Measurements from ENCODE around the gene DENND2D. TPM values are rescaled to one million over a fixed set of nuclear protein-coding genes. Genes with fewer than 3 reads are reported as not detected.

DENND2D gene
- total and polyA plus RNA-seq, 2 donors from 2014 or later, result 45.3 to 81.0 TPM

DNA sequence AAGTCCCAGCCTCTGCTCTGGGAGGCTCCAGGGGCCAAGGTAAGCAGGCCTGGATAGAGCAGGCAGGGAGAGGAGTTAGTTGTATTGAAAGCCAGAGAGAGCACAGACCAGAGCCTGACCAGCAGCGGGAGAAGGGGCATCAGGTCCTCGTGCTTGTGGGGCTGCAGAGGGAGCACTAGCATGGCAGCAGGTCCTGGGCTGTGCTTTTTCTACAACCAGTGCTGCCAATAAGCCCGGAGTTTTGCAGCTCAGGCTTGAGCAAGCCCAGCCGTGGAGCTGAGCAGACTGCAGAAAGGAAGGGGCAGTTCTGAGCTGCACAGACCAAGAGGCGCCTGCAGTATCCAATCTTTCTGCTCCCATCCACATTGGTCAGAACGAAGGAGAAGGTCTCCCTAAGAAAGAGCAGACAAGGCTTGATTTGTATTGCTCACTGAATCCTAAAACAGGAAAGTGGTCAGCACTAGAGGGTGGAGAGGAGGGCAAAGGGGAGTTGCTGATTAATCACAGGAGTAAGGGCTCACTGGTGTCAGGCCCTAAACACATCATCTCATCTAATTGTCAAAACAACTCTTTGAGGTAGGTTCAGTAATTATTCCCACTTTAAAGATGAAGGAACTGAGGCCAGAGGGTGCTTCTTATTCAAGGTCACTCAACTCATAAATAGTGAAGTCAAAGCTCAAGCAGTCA is 2.7 kb downstream of the DENND2D start:
- no peak overlapping the region for H3K27ac ChIP-seq (ENCODE audit: low read depth in 2 of 2, low read length in 2 of 2)
- H3K36me3 ChIP-seq (ENCODE audit: control insufficient read depth in 2 of 3, insufficient read depth in 3 of 3, low read length in 3 of 3), result peaks cover 0 to 9% (median 6%) of the 10 kb centered on the region in 3 donors
- no peaks in the 10 kb centered on the region for H3K9me3 ChIP-seq (ENCODE audit: control insufficient read depth in 2 of 3, insufficient read depth in 1 of 3, low read length in 3 of 3)
- TF ChIP-seq CTCF (IDR thresholded peaks at IDR 0.05; ENCODE audit: borderline replicate concordance, extremely low read depth, insufficient read depth), result peak; percentile 4
- intact Hi-C loops (cut with DNase I), result no loop called here
- H3K4me1 ChIP-seq (ENCODE audit: control insufficient read depth in 2 of 3, insufficient read depth in 2 of 3, low read depth in 1 of 3, low read length in 3 of 3), result peaks cover 0 to 44% (median 32%) of the 10 kb centered on the region in 3 donors
- no peaks in the 10 kb centered on the region for H3K27me3 ChIP-seq (ENCODE audit: control insufficient read depth, insufficient read depth, low read length)
- no peak overlapping the region for H3K4me3 ChIP-seq (ENCODE audit: low read length in 3 of 3)
- DNase-seq, result peak in 1 of 5 donors; percentile 77
- no peak overlapping the region for H3K9ac ChIP-seq (ENCODE audit: low read length in 3 of 3)
- FAIRE-seq, result no peak

- H3K4me1 ChIP-seq (ENCODE audit: control insufficient read depth in 2 of 3, insufficient read depth in 2 of 3, low read depth in 1 of 3, low read length in 3 of 3), result peaks cover 0 to 39% (median 33%) of the 10 kb centered on the region in 3 donors
- no peaks in the 10 kb centered on the region for H3K27me3 ChIP-seq (ENCODE audit: control insufficient read depth, insufficient read depth, low read length)
- H3K36me3 ChIP-seq (ENCODE audit: control insufficient read depth in 2 of 3, insufficient read depth in 3 of 3, low read length in 3 of 3), result peaks cover 0 to 11% (median 9%) of the 10 kb centered on the region in 3 donors
- H3K4me3 ChIP-seq (ENCODE audit: low read length in 3 of 3), result no peak overlapping the region
- intact Hi-C loops (cut with DNase I), result no loop called here
- H3K9ac ChIP-seq (ENCODE audit: low read length in 3 of 3), result no peak overlapping the region
- DNase-seq (no peak), FAIRE-seq (no peak)
- no peak overlapping the region for H3K27ac ChIP-seq (ENCODE audit: low read depth in 2 of 2, low read length in 2 of 2)
- H3K9me3 ChIP-seq (ENCODE audit: control insufficient read depth in 2 of 3, insufficient read depth in 1 of 3, low read length in 3 of 3), result no peaks in the 10 kb centered on the region
- TF ChIP-seq CTCF (IDR thresholded peaks at IDR 0.05; ENCODE audit: borderline replicate concordance, extremely low read depth, insufficient read depth), result no peak
These were observed 4.2 kb downstream of the DENND2D start for GRCh38 chr1:111196213-111196612.

- FAIRE-seq (no peak), DNase-seq (no peak)
- intact Hi-C loops (cut with DNase I), result no loop called here
- H3K27ac ChIP-seq (ENCODE audit: low read depth in 2 of 2, low read length in 2 of 2), result peak overlapping the region in 1 of 2 donors; percentile 62
- H3K4me1 ChIP-seq (ENCODE audit: control insufficient read depth in 2 of 3, insufficient read depth in 2 of 3, low read depth in 1 of 3, low read length in 3 of 3), result peaks cover 0 to 33% (median 29%) of the 10 kb centered on the region in 3 donors
- H3K9me3 ChIP-seq (ENCODE audit: control insufficient read depth in 2 of 3, insufficient read depth in 1 of 3, low read length in 3 of 3), result no peaks in the 10 kb centered on the region
- no peaks in the 10 kb centered on the region for H3K27me3 ChIP-seq (ENCODE audit: control insufficient read depth, insufficient read depth, low read length)
- H3K9ac ChIP-seq (ENCODE audit: low read length in 3 of 3), result no peak overlapping the region
- H3K36me3 ChIP-seq (ENCODE audit: control insufficient read depth in 2 of 3, insufficient read depth in 3 of 3, low read length in 3 of 3), result peaks cover 0 to 11% (median 9%) of the 10 kb centered on the region in 3 donors
- H3K4me3 ChIP-seq (ENCODE audit: low read length in 3 of 3), result no peak overlapping the region
- no peak for TF ChIP-seq CTCF (IDR thresholded peaks at IDR 0.05; ENCODE audit: borderline replicate concordance, extremely low read depth, insufficient read depth)
These were observed 5.3 kb downstream of the DENND2D start for GRCh38 chr1:111195002-111195684.

Measured in kidney (tissue), 14 donors.